IMR-90 (cell line): ENCODE measurements around the gene NFKBIA. TPM values are rescaled to one million over a fixed set of nuclear protein-coding genes. Genes with fewer than 3 reads are reported as not detected.

ENCODE experiments used
- ATAC-seq: fragments of 200-7000 bp; cut with Tn5 transposase; 2 replicates; pipeline ENCODE4 v1.9.1; 2020; ENCODE audit warnings: low read depth, mild to moderate bottlenecking, moderate library complexity
- BruUV-seq: library from RNA; stranded (reverse); fragments of 400-500 nt; replicated peaks from 2 replicates; lab custom pipeline; 2021; lab: Mats Ljungman, UMichigan
- CTCF ChIA-PET: fragments of 300-600 bp; formaldehyde crosslinking; extraction: SDS; loops from one replicate; lab custom pipeline; 2021; ENCODE audit warnings: antibody characterized with exemption; lab: Yijun Ruan, JAX
- POLR2A ChIA-PET: fragments of 300-600 bp; sonication (Branson Sonifier 250); formaldehyde crosslinking; loops from one replicate; lab custom pipeline; 2022; ENCODE audit warnings: antibody characterized with exemption; ENCODE audit not compliant: unreplicated experiment; lab: Charles Lee
- DNase-seq: peaks from one replicate; pipeline ENCODE4 v3.0.0; 2013
- H2AFZ ChIP-seq: replicated peaks from 2 replicates; pipeline ENCODE3; 2013; ENCODE audit warnings: low read length, mild to moderate bottlenecking; ENCODE audit not compliant: poor library complexity
- H2AK5ac ChIP-seq: 2 replicates; pipeline ENCODE4 v1.6.1; 2013; ENCODE audit warnings: low read depth, low read length, inconsistent platforms
- H2AK9ac ChIP-seq: replicated peaks from 2 replicates; pipeline ENCODE3; 2013; ENCODE audit warnings: mild to moderate bottlenecking, low read depth, low read length, moderate library complexity; ENCODE audit not compliant: poor library complexity
- H2BK120ac ChIP-seq: 2 replicates; pipeline ENCODE4 v1.6.1; 2013; ENCODE audit warnings: low read depth, low read length, inconsistent platforms
- H2BK15ac ChIP-seq: 3 replicates; pipeline ENCODE4 v1.6.1; 2013; ENCODE audit warnings: low read depth, low read length, inconsistent platforms
- H2BK20ac ChIP-seq: 2 replicates; pipeline ENCODE4 v1.6.1; 2013; ENCODE audit warnings: low read depth, mild to moderate bottlenecking, inconsistent platforms, low read length, moderate library complexity
- H2BK5ac ChIP-seq: 2 replicates; pipeline ENCODE4 v1.6.1; 2013; ENCODE audit warnings: mild to moderate bottlenecking, low read depth, low read length, inconsistent platforms; ENCODE audit not compliant: poor library complexity, severe bottlenecking
- H3K14ac ChIP-seq: replicated peaks from 2 replicates; pipeline ENCODE4 v1.6.1; 2013; ENCODE audit warnings: low read depth, low read length, inconsistent platforms
- H3K18ac ChIP-seq: 2 replicates; pipeline ENCODE4 v1.6.1; 2013; ENCODE audit warnings: low read depth, low read length, control low read depth
- H3K23ac ChIP-seq: 2 replicates; pipeline ENCODE4 v1.6.1; 2013; ENCODE audit warnings: low read depth, low read length, inconsistent platforms
- H3K27ac ChIP-seq: 2 replicates; pipeline ENCODE4 v1.5.1; 2013; ENCODE audit warnings: mild to moderate bottlenecking, control low read depth, low read length; ENCODE audit not compliant: insufficient read depth
- H3K27me3 ChIP-seq: 2 replicates; pipeline ENCODE4 v1.6.1; 2013; ENCODE audit warnings: low read length; ENCODE audit not compliant: control insufficient read depth, insufficient read depth
- H3K36me3 ChIP-seq: 2 replicates; pipeline ENCODE4 v1.6.1; 2013; ENCODE audit warnings: low read length, mixed read lengths; ENCODE audit not compliant: control insufficient read depth, insufficient read depth
- H3K4ac ChIP-seq: 2 replicates; pipeline ENCODE4 v1.6.1; 2013; ENCODE audit warnings: low read depth, low read length, inconsistent platforms
- H3K4me1 ChIP-seq: 2 replicates; pipeline ENCODE4 v1.6.1; 2013; ENCODE audit warnings: low read length, mixed read lengths; ENCODE audit not compliant: control insufficient read depth, insufficient read depth
- H3K4me2 ChIP-seq: 2 replicates; pipeline ENCODE4 v1.6.1; 2013; ENCODE audit warnings: low read depth, mild to moderate bottlenecking, control low read depth, low read length, moderate library complexity
- H3K4me3 ChIP-seq: 2 replicates; pipeline ENCODE4 v1.5.1; 2013; ENCODE audit warnings: low read depth, mild to moderate bottlenecking, control low read depth, low read length, moderate library complexity; ENCODE audit not compliant: insufficient read depth
- H3K56ac ChIP-seq: 2 replicates; pipeline ENCODE4 v1.6.1; 2013; ENCODE audit warnings: low read length, inconsistent platforms; ENCODE audit not compliant: insufficient read depth; ENCODE audit errors: extremely low read depth
- H3K79me1 ChIP-seq, 2 experiments: 2 replicates each; pipeline ENCODE4 v1.6.1; 2013; ENCODE audit warnings: low read length in 2 of 2, inconsistent platforms in 1 of 2, low read depth in 1 of 2
- H3K9ac ChIP-seq: 2 replicates; pipeline ENCODE4 v1.6.1; 2013; ENCODE audit warnings: low read depth, low read length, control low read depth
- H3K9me1 ChIP-seq: 2 replicates; pipeline ENCODE4 v1.6.1; 2013; ENCODE audit warnings: low read length, inconsistent platforms; ENCODE audit not compliant: insufficient read depth
- H3K9me3 ChIP-seq: 2 replicates; pipeline ENCODE4 v1.6.1; 2013; ENCODE audit warnings: low read length; ENCODE audit not compliant: control insufficient read depth, insufficient read depth
- H4K20me1 ChIP-seq: 2 replicates; pipeline ENCODE4 v1.6.1; 2013; ENCODE audit warnings: low read length, inconsistent platforms; ENCODE audit not compliant: insufficient read depth
- H4K5ac ChIP-seq: 2 replicates; pipeline ENCODE4 v1.6.1; 2013; ENCODE audit warnings: mild to moderate bottlenecking, low read depth, low read length, control low read depth
- H4K8ac ChIP-seq, 2 experiments: 2 replicates each; pipeline ENCODE4 v1.6.1; 2013; ENCODE audit warnings: low read depth in 2 of 2, low read length in 2 of 2, control low read depth in 1 of 2, inconsistent platforms in 1 of 2
- H4K91ac ChIP-seq: 2 replicates; pipeline ENCODE4 v1.6.1; 2013; ENCODE audit warnings: low read depth, low read length, inconsistent platforms; ENCODE audit not compliant: insufficient read depth
- BHLHE40 ChIP-seq: fragments of 150-350 bp; IDR thresholded peaks from 2 replicates; pipeline ENCODE4 v1.6.1; 2016; ENCODE audit warnings: mild to moderate bottlenecking, low read depth, low read length
- ELK1 ChIP-seq: fragments of 150-350 bp; IDR thresholded peaks from 2 replicates; pipeline ENCODE4 v1.6.1; 2016; ENCODE audit warnings: low read depth, mild to moderate bottlenecking, low read length, moderate library complexity, borderline replicate concordance
- FOS ChIP-seq: fragments of 150-350 bp; IDR thresholded peaks from 2 replicates; pipeline ENCODE4 v1.6.1; 2016; ENCODE audit warnings: low read depth, low read length
- MAFK ChIP-seq: IDR thresholded peaks from 2 replicates; pipeline ENCODE4 v1.6.1; 2012; ENCODE audit warnings: low read depth, low read length, improper control_type of control experiment
- MAZ ChIP-seq: IDR thresholded peaks from 2 replicates; pipeline ENCODE4 v1.6.1; 2012; ENCODE audit warnings: low read depth, mild to moderate bottlenecking, low read length, improper control_type of control experiment, moderate library complexity, borderline replicate concordance
- NFE2L2 ChIP-seq: fragments of 150-350 bp; IDR thresholded peaks from 2 replicates; pipeline ENCODE4 v1.6.1; 2016; ENCODE audit warnings: low read depth, mild to moderate bottlenecking, low read length
- POLR2A ChIP-seq: IDR thresholded peaks from 2 replicates; pipeline ENCODE4 v1.6.1; 2012; ENCODE audit warnings: mild to moderate bottlenecking, low read depth, low read length
- RAD21 ChIP-seq: IDR thresholded peaks from 2 replicates; pipeline ENCODE4 v1.6.1; 2012; ENCODE audit warnings: low read length, improper control_type of control experiment
- RCOR1 ChIP-seq: IDR thresholded peaks from 2 replicates; pipeline ENCODE4 v1.6.1; 2012; ENCODE audit warnings: mild to moderate bottlenecking, low read length, improper control_type of control experiment; ENCODE audit not compliant: insufficient replicate concordance
- RFX5 ChIP-seq: IDR thresholded peaks from 2 replicates; pipeline ENCODE4 v1.8.0; 2012; ENCODE audit warnings: low read depth, mild to moderate bottlenecking, low read length, moderate library complexity
- SMC3 ChIP-seq: fragments of 150-350 bp; IDR thresholded peaks from 2 replicates; pipeline ENCODE4 v1.6.1; 2016; ENCODE audit warnings: low read depth, mild to moderate bottlenecking, antibody characterized with exemption, low read length, moderate library complexity
- USF2 ChIP-seq: fragments of 150-350 bp; IDR thresholded peaks from 2 replicates; pipeline ENCODE4 v1.6.1; 2017; ENCODE audit warnings: mild to moderate bottlenecking, antibody characterized with exemption, low read length, low read depth
- WGBS, 2 experiments: methylation state at CpG; one replicate each; pipeline versions ENCODE4 v1.1.5 to v1.1.7; 2013; ENCODE audit warnings: missing lambda C conversion rate in 2 of 2; ENCODE audit not compliant: insufficient read length in 1 of 2; ENCODE audit errors: extremely low coverage in 2 of 2; 5-methylcytosine and 5-hydroxymethylcytosine counted together
- dilution Hi-C: fragments of 300-500 bp; cut with HindIII; formaldehyde crosslinking; loops from one replicate; pipeline ENCODE4 v1.14.3; 2018; ENCODE audit warnings: low sequenced_read_pairs; ENCODE audit not compliant: unreplicated experiment
- in situ Hi-C: fragments of 300-500 bp; cut with MboI; formaldehyde crosslinking; loops from 3 replicates; pipeline ENCODE4 v1.14.3; 2019; ENCODE audit warnings: low sequenced_read_pairs, inconsistent platforms, mixed read lengths
- intact Hi-C: fragments of 100-400 bp; cut with micrococcal nuclease; formaldehyde crosslinking; loops from 2 replicates; pipeline ENCODE4 v1.10.0; 2022
- polyA plus RNA-seq, 3 experiments: library from polyadenylated mRNA; depleted of rRNA; stranded (reverse); fragments of >200 nt; gene quantifications; 2 replicates each; pipeline ENCODE4 v1.2.3, GENCODE V29; 2012; ENCODE audit warnings: low replicate concordance in 1 of 3
- total RNA-seq: library from RNA; depleted of rRNA; stranded (reverse); fragments of >200 nt; gene quantifications from 2 replicates; pipeline ENCODE4 v1.2.3, GENCODE V29; 2012
- TF ChIP-seq, protein P1 (sequence below): conservative IDR thresholded peaks from 2 replicates; pipeline ENCODE4 v1.5.1; 2012; ENCODE audit warnings: mild to moderate bottlenecking, low read depth, low read length, improper control_type of control experiment

NFKBIA gene
- total and polyA plus RNA-seq, 2 of the 4 experiments (the other 2 are of a cell fraction): 71.1 to 97.1 TPM

DNA sequence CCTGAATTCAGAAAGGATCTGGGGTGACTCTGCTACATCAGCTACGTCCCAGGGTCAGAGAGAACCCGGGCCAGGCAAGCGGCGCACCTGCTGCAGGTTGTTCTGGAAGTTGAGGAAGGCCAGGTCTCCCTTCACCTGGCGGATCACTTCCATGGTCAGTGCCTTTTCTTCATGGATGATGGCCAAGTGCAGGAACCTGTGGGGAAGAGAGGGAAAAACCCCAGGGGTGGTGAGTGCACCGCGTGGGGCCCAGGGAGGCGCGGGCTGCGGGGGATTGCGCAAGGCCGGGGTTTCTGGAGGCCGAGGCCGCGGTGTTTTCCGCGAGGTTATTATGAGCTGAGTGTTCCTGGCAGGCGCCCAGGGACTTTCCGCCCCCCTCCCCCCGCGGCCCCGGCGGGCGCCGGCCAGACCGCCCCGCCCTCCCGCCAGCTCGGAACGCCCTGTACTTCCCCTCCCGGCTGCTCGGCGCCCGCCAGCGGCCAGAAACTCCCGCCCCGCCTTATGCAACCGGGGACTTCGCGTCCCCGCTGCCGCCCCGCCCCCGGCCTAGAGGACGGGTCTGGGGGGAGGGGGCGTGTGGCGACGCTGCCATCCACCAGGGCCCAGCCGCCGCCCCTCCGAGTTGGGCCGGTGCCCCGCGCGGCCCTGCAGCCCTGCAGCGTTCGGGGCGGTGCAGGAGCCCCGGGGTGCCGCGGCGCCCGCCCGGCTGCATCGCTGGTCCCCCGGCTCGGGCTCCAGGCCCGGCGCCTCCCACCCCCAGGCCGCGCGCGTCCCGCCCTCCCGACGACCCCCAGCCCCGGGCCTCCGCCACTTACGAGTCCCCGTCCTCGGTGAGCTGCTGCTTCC lies 723 bp downstream of the NFKBIA start:
- in situ Hi-C loops (loop anchor here (10.0 to 25.0 kb wide), 2 partner anchors 109 to 742 kb away; partner anchors contain the start of gene PSMA6), intact Hi-C loops (loop anchor here (1.0 to 5.0 kb wide), 5 partner anchors 19 to 112 kb away; partner anchors contain the start of gene PSMA6), dilution Hi-C loops (no loop called here)
- H3K4me1 ChIP-seq: peaks cover 15% of the 10 kb centered on the region
- peak; percentile 79 for ATAC-seq
- H3K4ac ChIP-seq: peak overlapping the region; percentile 98
- H2BK15ac ChIP-seq: peak overlapping the region; percentile 90; the same call in 2 of the 3 replicates
- no TSS peak for BruUV-seq
- H3K79me1 ChIP-seq: peaks cover 35 to 52% of the 10 kb centered on the region in 2 experiments
- H2BK120ac ChIP-seq: peak overlapping the region; percentile 74
- DNase-seq: peak; percentile 92
- ChIA-PET CTCF (interaction anchor here (1.1 to 1.8 kb wide), 4 partner anchors 10 to 189 kb away, joined by 3 to 5 read pairs (median 4); partner anchors contain the start of gene PSMA6), POLR2A (interaction anchor here (0.6 to 1.2 kb wide), 4 partner anchors 89 to 280 kb away, joined by 3 to 7 read pairs (median 5); no protein-coding TSS in a partner anchor)
- H3K14ac ChIP-seq: peak overlapping the region; percentile 98
- peak overlapping the region; percentile 98 for H3K9ac ChIP-seq
- peak overlapping the region; percentile 83 for H2AFZ ChIP-seq
- H2AK5ac ChIP-seq: peak overlapping the region; percentile 97
- peak overlapping the region; percentile 84 for H3K4me2 ChIP-seq
- H2BK20ac ChIP-seq: peak overlapping the region; percentile 64
- H3K9me3 ChIP-seq: no peaks in the 10 kb centered on the region
- peak overlapping the region; percentile 74 to 89 for H4K8ac ChIP-seq
- H3K4me3 ChIP-seq: peak overlapping the region; percentile 95
- H4K5ac ChIP-seq: peak overlapping the region; percentile 79
- H2AK9ac ChIP-seq: peak overlapping the region; percentile 92
- H4K91ac ChIP-seq: peak overlapping the region; percentile 95
- H3K18ac ChIP-seq: peak overlapping the region; percentile 88
- H4K20me1 ChIP-seq: peaks cover 33% of the 10 kb centered on the region
- H3K36me3 ChIP-seq: peaks cover 27% of the 10 kb centered on the region
- peak overlapping the region; percentile 93 for H2BK5ac ChIP-seq
- peak overlapping the region; percentile 89 for H3K56ac ChIP-seq
- H3K27ac ChIP-seq: peak overlapping the region; percentile 99
- H3K27me3 ChIP-seq: no peaks in the 10 kb centered on the region
- WGBS, 2 experiments: 0% methylated on average over 20 of the region's 81 CpGs; no CpG with 5 or more reads in 1 of the 2 experiments
- peaks cover 20% of the 10 kb centered on the region for H3K9me1 ChIP-seq
- H3K23ac ChIP-seq: peak overlapping the region; percentile 94
- no peak for TF ChIP-seq MAZ
- TF ChIP-seq USF2: peak; percentile 41; the same call in 1 of the 2 replicates
- TF ChIP-seq POLR2A: no peak
- TF ChIP-seq MAFK: no peak
- TF ChIP-seq RFX5: no peak
- TF ChIP-seq, protein P1, sequence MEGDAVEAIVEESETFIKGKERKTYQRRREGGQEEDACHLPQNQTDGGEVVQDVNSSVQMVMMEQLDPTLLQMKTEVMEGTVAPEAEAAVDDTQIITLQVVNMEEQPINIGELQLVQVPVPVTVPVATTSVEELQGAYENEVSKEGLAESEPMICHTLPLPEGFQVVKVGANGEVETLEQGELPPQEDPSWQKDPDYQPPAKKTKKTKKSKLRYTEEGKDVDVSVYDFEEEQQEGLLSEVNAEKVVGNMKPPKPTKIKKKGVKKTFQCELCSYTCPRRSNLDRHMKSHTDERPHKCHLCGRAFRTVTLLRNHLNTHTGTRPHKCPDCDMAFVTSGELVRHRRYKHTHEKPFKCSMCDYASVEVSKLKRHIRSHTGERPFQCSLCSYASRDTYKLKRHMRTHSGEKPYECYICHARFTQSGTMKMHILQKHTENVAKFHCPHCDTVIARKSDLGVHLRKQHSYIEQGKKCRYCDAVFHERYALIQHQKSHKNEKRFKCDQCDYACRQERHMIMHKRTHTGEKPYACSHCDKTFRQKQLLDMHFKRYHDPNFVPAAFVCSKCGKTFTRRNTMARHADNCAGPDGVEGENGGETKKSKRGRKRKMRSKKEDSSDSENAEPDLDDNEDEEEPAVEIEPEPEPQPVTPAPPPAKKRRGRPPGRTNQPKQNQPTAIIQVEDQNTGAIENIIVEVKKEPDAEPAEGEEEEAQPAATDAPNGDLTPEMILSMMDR: no peak
- TF ChIP-seq SMC3: no peak
- TF ChIP-seq ELK1: no peak
- no peak for TF ChIP-seq BHLHE40
- TF ChIP-seq FOS: no peak
- TF ChIP-seq RAD21: no peak
- no peak for TF ChIP-seq NFE2L2
- no peak for TF ChIP-seq RCOR1
